ENCODE results near the gene CAPZB.
A peak's percentile ranks its signal among the peaks of the same experiment; 100 is the strongest.

The CAPZB gene

DNA sequence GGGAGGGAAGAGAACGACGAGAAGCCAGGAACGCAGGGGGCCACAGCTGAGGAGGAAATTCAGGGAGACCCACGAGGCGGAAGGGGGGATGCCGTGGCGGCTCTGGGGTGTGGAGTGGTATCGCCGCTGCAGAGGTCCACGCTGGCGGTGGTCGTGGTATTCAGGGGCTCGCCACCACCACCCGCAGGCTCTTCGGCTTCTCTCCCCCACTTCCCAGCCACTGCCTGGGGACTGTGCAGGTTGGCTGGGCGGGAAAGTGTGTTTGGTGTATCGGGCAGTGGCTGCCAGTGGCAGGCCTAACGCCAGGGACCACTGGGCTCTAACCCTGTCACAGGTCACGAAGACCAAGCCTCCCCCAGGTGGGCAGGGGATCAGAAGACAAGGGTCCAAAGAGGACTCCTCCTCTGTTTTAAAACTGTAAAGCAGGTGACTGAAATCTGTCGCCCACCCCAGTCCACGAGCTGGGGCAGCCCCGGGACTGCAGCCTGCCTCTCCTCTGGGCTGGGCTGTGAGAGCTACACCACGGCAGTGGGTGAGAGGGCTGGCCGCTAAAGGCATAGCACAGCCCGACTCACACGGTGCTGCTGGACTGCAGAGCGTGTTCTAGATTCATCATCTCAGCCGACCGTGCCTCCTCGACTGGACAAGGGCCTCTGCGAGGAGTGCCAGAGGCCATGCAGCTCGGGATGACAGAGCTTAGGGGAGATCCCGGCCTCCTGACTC lies 142.3 kb downstream of the CAPZB start:
- DNase-seq = no peak

- DNase-seq = no peak
Measured at GRCh38 chr1:19342062-19342750, 143.1 kb downstream of the CAPZB start.

DNA sequence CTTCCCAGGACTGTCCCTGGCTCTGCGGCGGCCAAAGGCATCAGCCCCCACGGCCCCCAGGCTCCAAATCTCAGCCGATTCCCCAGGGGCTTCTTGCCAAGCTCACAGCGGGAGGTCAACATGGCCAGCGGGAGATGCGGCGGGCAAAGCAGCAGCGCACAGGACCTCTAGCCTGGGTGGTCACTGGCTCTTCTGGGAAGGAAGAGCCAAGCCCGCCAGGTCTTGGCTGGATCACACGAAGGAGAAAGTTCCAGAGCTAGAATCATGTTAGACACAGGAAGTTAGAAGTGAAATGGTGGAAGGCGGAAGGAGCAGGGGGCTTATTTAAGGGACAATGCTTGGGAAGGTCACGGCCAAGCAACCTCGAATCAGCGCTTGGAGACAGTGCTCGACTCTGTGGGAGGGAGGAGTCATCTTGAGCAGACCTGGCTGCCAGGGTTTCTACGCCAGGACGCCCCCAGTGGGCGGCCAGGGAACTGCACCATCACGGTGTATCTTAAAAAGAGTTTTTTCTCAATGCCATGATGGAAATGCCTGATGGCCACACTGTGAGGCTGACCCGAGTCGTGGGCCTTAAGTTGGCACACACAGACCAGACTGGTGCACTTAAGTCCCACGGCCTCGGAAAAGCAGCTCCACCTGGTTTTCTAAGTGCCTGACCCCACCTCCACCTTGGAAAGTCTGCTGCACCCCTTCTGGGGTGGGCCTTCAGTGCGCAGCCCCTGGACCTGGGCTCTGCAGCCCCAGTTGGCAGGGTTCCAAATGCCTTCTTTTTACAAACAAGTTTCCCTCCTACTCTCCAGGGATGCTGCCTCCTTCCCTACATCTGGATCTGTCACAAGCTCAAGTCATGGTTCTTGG lies 143.9 kb downstream of the CAPZB start:
- DNase-seq = peak; percentile 77

DNA sequence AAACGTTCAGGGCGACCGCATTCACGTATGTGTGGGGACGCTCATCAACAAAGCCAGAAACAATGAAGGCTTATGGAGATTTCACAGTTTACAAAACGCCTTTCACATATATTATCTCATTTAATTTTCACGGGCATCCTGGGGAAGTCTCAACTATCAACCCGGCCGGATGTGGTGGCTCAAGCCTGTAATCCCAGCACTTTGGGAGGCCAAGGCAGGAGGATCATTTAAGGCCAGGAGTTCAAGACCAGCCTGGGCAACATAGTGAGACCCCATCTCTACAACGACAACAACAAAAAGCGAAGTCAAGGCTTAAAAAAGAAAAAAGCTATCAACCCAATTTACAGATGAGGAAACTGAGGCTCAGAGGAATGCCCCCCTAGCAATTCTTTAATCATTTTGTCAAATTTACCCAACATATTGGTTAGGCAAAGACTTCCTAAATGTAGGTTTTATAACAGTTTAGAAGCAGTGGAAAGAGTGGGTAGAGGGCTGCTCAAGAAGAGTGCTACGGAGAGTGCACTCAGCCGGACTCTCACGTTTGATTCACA lies 144.9 kb downstream of the CAPZB start:
- DNase-seq = no peak

DNA sequence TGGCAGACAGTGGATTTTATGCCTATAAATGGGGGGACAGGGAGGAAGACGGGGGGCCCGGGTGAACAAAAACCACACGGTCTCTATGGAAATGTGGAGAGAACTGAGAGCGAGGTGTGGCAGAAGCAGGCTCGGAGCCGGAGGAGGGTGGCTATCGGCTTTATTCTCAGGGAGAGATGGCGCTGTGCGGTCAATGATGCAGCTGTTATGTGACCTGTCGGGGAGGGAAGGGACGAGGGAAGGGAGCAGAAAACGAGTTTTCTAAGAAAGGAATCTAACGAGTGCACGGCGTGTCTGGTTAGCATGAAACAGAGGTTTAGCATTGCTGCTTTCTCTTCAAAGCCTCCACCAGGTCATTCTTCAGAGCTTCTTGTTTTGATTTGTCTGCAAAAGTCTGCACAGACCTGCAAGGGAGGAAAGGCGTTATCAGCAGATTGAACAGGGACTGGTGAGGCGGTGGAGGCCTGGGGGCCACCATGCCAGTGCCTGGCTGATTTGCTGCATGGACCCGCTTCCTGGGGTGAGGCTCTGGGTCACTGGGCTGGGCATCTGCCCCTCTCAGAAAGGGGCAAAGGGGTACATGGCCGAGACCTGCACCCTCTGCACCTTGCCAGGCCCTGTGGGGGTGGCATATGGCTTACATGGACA lies 146.0 kb downstream of the CAPZB start:
- no peak for DNase-seq

DNA sequence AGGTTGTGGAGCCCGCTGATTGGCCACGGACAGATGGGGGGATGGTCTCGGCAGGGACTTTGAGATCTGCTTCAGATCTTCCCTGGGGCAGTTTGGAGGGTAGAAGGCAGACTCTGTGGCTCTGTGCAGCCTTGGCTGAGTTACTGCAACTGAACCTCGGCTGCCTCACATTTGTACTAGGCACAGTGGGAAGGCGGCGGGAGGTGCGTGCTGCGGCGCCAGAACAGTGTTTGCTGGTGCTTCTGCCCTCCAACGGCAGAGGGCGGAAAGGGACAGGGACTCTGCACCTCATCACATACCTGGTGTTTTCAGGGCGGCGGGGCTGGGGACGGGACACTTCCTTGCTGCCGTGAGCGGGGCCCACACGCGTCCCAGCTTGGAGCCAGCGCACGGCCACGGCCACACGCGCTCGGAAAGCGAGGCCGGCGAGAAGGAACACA lies 147.0 kb downstream of the CAPZB start:
- no peak for DNase-seq

- DNase-seq = no peak
Measured at GRCh38 chr1:19337289-19337688, 148.1 kb downstream of the CAPZB start.

DNA sequence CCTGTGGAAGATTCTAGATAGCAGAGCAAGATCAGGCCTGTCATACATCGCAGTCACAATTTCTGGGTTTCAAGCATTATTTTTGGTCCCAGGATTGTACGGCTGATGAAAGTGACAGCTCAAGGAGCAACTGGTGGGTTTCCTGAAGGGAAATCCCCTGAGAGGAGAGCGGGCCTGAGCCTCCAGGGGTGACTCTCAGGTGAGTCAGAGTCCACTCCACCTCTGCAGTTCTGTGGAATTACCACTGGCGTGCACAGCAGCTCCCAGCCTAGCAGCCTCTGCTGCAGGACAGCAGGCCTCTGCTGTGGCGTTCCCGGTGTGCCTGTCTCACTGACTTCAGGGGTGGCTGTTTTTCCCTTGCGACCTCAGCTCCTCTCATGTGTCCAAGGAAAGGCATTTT lies 148.8 kb downstream of the CAPZB start:
- no peak for DNase-seq

GRCh38 chr1:19333587-19334354 lies 151.6 kb downstream of the CAPZB start:
- DNase-seq = no peak

DNA sequence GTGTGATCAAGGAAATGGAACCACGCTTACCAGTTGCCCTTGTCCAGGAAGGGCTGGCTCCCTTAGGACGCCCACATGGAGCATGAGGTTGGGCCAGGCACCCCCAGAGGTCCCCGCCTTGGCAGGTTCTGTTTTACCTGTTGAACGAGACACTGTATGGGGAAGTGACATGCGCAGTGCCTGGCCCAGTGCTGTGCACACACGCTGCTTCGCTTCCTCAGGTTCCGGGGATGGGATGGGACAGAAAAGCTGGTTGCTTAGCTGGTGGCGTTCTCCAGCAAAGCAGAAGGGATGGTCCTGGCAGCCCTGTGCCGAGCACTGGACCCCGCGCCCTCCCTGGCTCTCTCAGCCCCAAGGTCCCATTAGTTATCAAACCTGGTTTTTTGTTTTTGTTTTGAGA lies 152.5 kb downstream of the CAPZB start:
- no peak for DNase-seq

DNA sequence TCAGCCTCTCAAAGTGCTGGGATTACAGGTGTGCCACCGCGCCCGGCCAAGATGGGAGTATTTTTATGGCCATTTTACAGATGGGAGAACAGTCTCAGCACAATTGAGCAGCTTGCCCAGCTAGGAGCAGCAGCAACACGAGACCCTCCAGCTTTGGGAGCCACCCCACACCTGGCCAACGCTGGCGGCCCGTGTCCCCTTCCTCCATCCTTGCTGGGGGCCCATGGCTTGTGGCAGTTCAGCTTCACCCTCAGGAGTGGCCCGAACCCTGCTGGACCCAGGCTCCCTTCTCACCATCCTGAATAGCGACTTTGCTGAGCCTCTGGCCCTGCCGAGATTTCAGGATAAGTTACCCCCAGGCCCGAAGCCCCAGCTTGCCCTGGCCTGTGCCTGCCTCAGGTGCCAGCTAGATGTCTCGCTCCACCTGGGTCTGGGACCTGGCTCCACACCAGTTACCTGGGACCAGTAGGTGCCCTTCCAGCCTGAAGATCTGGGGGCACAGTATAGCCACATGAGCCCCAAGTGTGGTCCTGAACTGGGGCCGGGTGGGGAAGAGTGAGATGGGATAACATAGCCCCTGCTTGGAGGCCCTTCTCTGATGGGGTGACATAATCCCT lies 154.0 kb downstream of the CAPZB start:
- DNase-seq = no peak

- DNase-seq = no peak
Measured at GRCh38 chr1:19330449-19331135, 154.7 kb downstream of the CAPZB start.

DNA sequence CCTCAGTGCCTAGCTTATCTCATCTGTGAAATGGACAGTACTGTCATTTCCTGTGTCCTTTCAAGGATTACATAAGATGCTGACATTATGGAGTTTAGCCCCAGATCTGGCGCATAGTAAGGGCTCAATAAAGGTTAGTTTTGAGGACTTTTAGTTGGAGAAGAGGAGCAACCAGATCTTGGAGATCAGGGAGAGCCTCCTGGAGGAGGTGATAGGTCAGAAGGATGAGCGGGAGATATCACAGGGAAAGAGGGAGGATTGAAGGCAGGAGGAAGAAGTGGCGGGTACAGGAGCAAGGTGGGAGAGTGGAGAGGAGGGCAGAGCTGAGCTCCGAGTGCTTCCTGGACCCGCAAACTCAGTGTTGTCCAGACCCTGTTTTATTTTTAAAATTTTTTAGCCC lies 155.7 kb downstream of the CAPZB start:
- DNase-seq = no peak

- no peak for DNase-seq
Measured at GRCh38 chr1:19329188-19329587, 156.2 kb downstream of the CAPZB start.

DNA sequence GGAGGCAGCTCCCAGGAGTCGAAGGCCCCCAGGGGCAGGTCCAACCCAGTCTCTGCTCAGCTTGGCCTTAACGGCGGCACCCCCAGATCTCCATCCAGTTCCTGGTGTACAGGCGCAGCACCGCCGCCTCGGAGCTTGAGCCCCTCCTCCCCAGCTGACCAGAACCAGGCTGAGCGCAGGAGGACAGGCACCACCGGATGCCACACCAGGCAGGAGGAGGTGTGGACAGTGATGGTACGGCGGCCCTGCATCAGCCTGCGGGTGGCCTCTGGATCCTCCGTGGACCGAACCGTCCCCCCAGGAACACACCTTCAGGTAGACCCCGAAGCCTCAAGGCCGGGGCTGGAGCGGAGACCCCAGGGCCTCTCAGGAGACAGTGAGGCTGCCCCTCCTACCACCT lies 156.9 kb downstream of the CAPZB start:
- no peak for DNase-seq

- DNase-seq = no peak
Measured at GRCh38 chr1:19327736-19328135, 157.6 kb downstream of the CAPZB start.

- DNase-seq = no peak
Measured at GRCh38 chr1:19327301-19327700, 158.0 kb downstream of the CAPZB start.

DNA sequence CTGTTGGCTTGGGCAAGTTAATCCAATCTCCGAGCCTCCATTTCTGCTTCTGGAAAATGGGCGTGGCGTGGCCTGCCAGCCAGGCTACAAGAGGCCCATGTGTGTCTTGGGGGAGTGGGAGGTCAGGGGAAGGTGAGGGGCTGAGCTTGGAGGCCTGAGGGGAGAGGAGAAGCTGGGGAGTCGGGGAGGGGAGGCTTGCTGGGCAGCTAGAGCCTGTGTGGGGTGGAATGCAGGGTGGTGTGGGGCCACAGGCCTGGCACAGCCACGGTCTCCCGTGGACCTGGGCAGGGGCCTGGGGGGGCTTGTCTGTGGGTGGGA lies 158.6 kb downstream of the CAPZB start:
- no peak for DNase-seq

DNA sequence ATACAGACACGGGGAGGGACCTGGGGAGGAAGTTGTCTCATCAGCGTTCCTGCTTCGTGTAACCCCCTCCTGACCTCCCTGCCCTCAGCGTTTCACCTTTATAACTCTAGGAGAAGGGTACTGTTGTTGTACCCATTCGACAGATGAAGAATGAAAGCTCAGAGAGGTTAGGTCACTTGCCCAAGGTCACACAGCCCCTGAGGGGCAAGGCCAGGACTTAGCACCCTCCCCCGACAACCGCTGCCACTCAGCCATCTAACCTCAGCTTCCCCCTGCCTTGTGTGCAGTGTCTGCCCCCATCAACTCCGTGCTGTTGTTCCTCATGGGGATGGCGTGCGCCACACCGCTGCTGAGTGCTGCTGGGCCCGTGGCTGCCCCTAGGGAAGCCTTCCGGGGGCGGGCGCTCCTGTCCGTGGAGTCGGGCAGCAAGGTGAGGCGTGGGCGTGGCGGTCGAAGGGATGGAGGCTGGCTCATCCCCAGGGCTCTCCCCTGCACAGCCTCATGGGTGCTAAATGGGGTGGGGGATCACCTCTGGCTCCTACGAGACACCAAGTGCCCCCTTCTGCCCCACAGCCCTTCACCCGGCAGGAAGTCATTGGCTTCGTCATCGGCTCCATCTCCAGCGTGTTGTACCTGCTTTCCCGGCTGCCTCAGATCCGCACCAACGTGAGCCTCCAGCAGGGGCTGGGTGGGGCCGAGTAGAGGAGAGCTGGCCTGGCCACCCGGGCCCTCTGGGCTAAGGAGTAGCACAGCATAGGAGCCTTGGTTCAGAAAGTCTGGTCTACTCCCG lies 159.2 kb downstream of the CAPZB start:
- DNase-seq = no peak

DNA sequence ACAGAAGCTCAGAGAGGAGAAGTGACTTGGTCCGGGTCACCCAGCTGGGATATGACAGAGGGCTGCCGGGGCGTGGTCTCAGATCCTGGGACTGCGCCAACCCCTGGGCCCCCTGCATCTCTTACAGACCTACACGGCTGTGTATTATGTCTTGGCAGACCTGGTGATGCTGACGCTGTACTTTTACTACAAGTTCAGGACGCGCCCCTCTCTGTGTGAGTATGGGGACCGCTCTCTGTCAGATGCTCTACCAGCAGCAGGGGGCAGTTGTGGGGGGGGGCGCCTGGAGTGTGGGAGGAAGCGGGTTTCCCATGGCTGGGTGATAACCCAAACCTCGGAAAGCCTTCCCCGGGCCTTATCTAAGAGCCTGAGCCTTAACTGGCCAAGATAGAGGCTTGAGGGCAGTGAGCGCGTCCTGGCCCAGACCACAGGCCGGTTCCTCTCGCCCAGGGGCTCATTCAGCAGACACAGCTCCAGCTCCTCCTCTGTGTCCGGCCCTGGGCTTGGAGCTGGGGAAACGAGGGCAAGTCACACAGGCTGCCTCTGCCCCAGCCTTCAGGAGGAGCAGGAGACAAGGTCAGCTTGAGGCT lies 159.9 kb downstream of the CAPZB start:
- no peak for DNase-seq

Measured in activated CD4-positive, alpha-beta T cell treated with anti-CD3 and anti-CD28 coated beads, Interleukin-2, amount 50 U/mL, for 1 hour (primary cell).